Right lobe of liver (tissue), 4 donors: Measurements from ENCODE around the gene GTSE1.

Source experiments
- CTCF ChIP-seq, 4 donors: fragments of 200-600 bp in 3 of 4; fragments of 450-650 bp in 1 of 4; IDR thresholded peaks; one replicate each; pipeline versions ENCODE4 v1.5.1 to v1.8.0; 2016 to 2022; ENCODE audit warnings: antibody characterized with exemption in 4 of 4, mild to moderate bottlenecking in 2 of 4
- POLR2A ChIP-seq: fragments of 450-650 bp; IDR thresholded peaks from one replicate; pipeline ENCODE4 v1.6.1; 2017; ENCODE audit warnings: antibody characterized with exemption, mild to moderate bottlenecking
- donor health status: DM: no; HTN: no; CAD: no.
- donor health status: DM: no; HTN: no; CAD: no.
- donor health status: DM: no; HTN: yes; CAD: no.

- TF ChIP-seq CTCF (IDR thresholded peaks at IDR 0.05) (no peak), POLR2A (no peak)
These were observed 24.5 kb upstream of the GTSE1 start for GRCh38 chr22:46272196-46272595.
